ENCODE data around the gene ACSF3.

The ACSF3 gene

DNA sequence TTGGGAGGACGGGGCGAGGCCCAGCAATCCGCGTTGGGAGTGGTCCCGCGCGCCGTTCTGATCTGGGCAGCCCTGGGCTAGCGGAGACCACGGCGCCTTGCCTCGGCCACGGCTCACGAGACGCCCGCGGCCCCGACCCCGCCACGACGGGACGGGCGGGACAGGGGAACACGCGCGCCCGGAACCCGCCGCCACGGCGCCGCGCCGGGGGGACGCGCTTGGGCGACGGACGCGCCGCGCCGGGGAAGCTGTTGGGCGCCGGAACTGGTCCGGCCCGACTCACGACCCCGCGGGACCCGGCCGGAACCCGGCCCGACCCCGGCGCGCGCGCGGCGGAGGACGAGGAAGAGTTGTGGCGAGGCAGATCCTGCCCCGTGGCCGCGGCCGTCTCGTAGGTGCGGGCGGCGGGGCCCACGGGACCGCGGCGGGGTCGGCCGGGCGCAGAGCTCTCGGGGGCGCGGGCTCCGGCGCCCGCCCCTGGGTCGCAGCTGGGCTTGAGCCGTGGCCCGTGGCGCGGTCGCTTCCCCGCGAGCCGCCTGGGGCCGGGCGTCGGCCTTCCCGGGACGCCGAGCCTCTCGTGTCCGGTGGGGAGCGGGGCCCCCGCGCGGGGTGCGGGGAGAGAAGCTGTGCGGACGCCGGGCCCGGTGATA, at the start of gene ACSF3:
Gene ACSF3 (plus strand): TSS at position 251 of the 650 bp plus-strand sequence. CDS start 6,830 bp downstream, outside the sequence.
- no peak for DNase-seq

DNA sequence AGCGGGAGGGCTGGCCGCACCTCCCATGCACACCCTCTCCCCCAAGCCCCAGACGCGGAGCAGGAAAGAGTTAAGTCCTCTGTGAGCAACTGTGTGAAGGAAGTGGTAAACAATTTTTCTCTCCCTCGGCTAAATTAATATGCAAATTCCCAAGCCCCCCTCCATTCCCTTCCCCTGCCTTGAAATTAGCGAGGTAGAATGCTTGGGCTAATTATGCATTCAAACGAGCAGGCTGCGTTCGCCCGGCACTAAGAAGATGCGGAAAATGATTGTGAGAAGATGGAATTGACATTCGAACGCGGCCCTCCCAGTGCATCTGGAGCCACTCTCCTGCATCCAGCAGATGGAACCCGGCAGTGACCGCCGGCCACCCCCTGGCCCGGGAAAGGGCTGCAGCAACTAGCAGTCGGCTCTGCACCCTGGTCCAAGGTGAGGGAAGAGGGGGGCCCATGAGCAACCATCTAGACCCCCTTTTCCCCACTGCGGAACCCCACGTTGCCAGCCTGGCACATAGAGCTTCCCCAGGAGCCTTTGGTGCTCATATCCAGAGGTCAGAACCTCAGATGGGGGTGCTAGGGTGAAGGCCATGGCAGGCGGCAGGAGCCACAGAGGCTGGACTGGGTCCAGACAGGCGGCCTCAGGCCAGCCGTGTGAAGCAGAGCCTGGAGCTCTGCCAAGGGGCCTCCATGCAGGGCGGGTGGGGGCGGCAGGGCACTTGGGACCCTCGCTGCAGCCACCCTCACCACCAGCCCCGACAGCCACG, 49.1 kb upstream of the ACSF3 start:
- peak; percentile 25 for DNase-seq

DNA sequence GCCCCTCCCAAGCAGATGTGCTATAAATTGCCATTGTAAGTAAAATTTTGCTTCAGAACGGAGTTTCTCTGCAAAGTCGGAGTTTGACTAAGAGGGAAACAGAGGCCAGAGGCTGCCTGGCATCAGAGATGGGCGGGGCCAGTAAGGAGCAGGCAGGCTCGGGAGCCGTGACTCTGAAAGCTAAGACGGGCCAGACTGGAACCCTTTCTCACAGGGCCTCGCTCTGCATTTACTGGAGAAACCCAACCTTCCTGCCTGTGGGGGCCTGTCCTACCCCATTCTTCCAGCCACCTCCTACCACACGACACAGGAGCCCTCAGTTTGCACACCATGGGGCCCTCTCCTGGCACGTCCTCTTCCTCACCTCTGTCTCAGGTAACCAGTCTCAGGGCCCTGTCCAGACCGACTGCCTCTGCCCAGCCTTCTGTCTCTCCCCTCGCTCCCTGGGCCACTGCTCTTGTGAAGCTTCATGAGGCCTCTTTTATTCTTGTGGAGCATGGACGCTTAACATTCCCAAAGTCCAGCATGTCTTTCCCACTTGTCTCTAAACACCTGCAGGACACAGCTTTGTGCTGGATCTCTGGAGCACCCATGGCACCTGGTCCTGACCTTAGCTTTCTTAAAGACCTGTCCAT, 48.4 kb upstream of the ACSF3 start:
- DNase-seq, result peak; percentile 25

DNA sequence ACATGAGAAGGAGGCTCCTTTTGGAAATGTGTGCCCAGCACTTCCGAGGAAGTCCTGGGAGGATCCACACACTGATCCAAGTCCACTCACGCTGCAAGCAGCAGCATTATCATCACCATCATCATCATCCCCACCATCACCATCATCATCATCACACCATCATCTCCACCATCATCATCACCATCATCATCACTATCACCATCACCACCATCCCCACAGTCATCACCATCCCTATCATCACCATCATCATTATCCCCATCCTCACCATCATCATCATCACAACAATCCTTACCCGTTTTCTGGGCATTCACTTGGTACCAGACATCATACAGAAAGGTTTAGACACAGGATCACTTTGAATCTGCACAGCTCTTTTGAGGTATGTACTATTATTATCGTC, 47.8 kb upstream of the ACSF3 start:
- DNase-seq, result no peak

- DNase-seq, result no peak
Measured at GRCh38 chr16:89046491-89046890, 47.2 kb upstream of the ACSF3 start.

- no peak for DNase-seq
Measured at GRCh38 chr16:89047331-89048089, 46.1 kb upstream of the ACSF3 start.

GRCh38 chr16:89048090-89048725, 45.4 kb upstream of the ACSF3 start:
- DNase-seq, result no peak

DNA sequence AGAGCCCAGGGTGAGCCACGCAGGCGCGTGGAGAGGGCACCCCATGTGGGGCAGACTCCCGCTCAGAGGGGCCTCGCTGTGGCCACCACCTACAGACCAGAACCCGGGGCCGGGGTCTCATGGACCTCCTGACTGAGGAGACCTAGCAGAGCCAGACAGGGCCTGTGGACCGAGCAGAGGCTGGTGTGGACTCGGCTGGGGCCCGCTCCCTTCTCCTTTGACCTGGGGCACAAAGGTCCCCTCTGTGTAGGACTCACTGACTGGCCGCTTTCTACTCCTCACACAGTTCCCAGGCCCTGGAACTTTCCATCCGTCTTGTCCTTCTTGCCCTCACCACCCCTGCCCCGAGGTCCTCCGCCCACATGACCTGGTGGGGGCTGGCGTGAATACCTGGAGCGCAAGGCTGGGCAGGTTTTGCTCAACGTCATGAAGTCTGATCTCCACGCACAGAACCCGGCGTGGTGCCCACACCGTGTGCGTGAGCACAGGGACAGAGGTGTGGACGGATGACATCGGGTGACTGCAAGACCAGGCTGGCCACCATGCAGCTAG, 44.7 kb upstream of the ACSF3 start:
- no peak for DNase-seq

- DNase-seq, result peak; percentile 45
Measured at GRCh38 chr16:89049484-89050118, 44.1 kb upstream of the ACSF3 start.

DNA sequence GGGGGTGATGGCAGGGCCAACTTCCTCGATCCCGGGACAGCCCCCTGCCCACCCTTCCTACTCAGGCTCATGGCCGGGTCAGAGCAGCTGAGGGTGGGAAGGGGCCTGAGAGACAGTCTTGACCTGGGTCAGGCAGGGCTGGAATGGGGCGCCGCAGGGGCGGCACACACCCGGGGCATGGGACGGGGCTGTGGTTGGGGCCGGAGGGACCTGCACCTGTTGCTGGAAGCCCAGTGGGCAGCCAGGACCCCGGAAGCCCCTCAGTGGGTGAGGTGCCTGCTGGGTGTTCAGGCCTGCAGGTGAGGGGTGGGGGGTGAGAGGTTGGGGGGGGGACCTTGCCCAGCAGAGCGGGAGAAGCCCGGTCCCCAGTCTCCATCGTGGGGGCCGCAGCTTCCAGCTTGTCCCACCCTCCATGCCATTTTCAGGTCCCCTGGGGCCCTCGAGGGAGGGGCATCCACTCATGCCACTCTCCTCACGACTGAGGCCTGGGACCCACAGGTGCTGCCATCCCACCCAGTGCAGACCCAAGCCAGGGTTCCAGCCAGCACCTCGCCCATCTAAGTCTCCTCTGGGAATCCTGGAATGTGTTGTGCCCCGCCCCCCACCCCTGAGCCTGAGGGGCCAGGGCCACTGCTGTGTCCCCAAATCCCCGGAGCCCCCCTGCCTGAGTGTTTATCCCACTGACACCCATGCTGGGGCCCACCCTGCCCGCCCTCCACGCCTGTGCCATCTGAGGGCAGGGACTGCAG, 43.4 kb upstream of the ACSF3 start:
- DNase-seq, result no peak

- no peak for DNase-seq
Measured at GRCh38 chr16:89050868-89051311, 42.8 kb upstream of the ACSF3 start.

GRCh38 chr16:89051521-89052166, 42.0 kb upstream of the ACSF3 start:
- DNase-seq, result peak; percentile 26

DNA sequence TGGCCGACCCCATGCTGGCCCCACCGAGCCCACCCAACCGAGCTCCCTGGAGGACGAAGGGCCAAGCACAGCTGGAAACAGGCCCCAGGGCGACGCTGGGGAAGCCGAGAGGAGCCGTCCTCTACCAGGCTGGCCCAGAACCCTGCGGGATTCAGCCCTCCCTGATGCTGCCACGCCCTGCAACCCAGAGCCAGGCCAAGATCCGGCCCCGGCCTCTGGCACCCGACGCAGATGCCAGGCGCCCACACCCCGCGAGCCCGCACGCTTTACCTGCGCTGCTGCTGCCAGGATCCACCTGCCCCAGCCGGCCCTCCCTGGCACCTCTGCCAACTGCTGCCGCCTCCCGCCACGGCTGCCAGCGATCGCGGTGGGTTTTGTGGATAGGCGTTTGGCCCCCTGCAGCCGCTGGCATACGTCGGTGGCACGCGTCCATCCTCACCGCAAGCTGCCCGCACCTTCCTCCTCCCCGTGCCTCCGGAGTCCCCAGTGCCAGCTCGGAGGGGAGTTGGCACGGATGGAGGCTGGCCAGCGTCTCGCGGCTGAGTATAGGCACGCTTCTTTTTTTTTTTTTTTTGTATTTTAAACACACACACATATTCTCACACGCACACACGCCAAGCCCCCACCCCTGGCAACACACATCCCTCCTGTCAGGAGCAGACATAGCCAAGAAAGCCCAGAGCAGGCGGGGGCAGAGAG, 41.3 kb upstream of the ACSF3 start:
- DNase-seq, result peak; percentile 8

- peak; percentile 70 for DNase-seq
Measured at GRCh38 chr16:89052890-89053724, 40.5 kb upstream of the ACSF3 start.

- no peak for DNase-seq
Measured at GRCh38 chr16:89053725-89054029, 40.0 kb upstream of the ACSF3 start.

DNA sequence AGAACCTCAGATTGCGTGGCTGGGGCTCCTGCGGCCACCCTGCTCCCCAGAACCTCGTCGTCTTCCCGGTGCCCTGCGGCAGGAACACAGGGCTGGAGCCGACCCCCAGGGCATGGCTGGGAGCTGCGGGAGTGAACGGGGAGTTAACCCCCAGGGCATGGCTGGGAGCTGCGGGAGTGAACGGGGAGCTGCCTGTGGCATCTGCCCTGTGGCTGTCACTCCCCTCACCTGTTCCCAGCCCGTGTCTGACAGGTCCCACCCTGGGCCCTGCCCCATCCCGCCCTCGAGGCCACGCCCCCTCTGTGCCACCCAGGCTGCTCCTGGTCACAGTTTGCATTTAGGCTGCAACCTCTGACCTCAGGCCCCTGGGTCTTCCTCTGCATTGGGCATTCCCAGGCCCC, 39.4 kb upstream of the ACSF3 start:
- no peak for DNase-seq

DNA sequence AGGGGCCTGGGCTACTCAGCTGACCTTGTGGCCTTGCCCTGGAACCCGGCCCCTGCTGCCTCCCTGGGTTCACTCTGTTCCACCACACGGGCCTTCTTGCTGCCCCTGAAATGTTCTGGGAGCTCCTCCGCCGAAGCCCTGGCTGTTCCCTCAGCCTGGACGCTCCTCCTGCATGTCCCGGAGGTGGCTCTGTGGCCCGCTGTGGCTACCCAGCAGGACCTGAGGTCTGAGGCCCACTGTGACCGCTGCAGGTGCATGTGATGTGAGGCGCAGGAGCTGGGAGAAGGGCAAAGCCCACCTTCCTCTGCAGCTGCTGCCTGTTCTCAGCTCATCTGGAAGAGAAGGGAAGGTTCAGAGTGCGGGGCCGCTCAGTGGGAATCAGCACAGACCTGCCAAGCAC, 38.9 kb upstream of the ACSF3 start:
- DNase-seq, result no peak

DNA sequence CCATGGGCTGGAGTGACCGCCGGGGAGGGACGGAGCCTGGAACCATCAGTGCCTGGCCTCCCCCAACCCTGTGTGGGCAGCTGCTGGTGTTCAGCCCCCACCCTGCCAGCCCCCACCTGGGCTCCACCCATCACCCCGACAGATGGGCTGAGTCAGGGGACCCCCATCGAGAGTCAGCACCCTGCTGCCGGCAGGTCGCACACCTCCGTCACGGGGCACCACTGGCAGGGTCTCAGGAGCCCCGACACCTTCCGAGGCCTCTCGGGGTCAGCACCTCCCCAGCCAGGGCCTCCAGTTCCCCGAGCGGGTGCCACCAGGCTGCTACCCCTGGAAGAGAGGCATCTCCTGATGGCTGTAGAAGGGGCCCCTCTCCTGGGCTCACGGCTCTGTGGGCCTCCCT, 38.3 kb upstream of the ACSF3 start:
- DNase-seq, result no peak

GRCh38 chr16:89055894-89056555, 37.6 kb upstream of the ACSF3 start:
- no peak for DNase-seq
